Measurements from ENCODE around the gene SGK1. TPM values are rescaled to one million over a fixed set of nuclear protein-coding genes. Genes with fewer than 3 reads are reported as not detected.

The SGK1 gene
- total and polyA plus RNA-seq, 10 of the 15 experiments (the other 5 are each of a cell fraction or from before 2014, with no cell fraction given) = 0.62 to 5.1 (median 2.9) TPM

- BruUV-seq (replicated peaks) = no TSS peak
- H3K79me2 ChIP-seq (ENCODE audit: control insufficient read depth, insufficient read depth, low read length) = no peaks in the 10 kb centered on the region
- DNase-seq (ENCODE audit: low read depth, low spot score) = no peak
- ATAC-seq = no peak
- intact Hi-C loops (cut with micrococcal nuclease; ENCODE audit: unreplicated experiment) (no loop called here), in situ Hi-C loops (cut with MboI) (no loop called here)
- no peaks in the 10 kb centered on the region for H3K9me3 ChIP-seq (replicated peaks; ENCODE audit: control insufficient read depth, insufficient read depth, low read length)
- ChIA-PET POLR2A (interaction anchor here (0.6 to 0.7 kb wide), 3 partner anchors 19 to 99 kb away, joined by 3 to 5 read pairs (median 3); no protein-coding TSS in a partner anchor), RAD21 (ENCODE audit: unreplicated experiment) (interaction anchor here (0.7 kb wide), 1 partner anchor 236 kb away, joined by 3 read pairs; no protein-coding TSS in a partner anchor), SMC1A (ENCODE audit: uncharacterized antibody, unreplicated experiment) (interaction anchor here (0.6 to 1.3 kb wide), 3 partner anchors 11 to 1125 kb away, joined by 3 to 5 read pairs (median 3); no protein-coding TSS in a partner anchor), CTCF (interaction anchor here (1.1 kb wide), 1 partner anchor 152 kb away, joined by 3 read pairs; no protein-coding TSS in a partner anchor)
- no peak for FAIRE-seq
- H3K4me1 ChIP-seq (ENCODE audit: control insufficient read depth, insufficient read depth, low read length) = no peaks in the 10 kb centered on the region
- 68% methylated on average over 3 of the region's 3 CpGs for WGBS (ENCODE audit: insufficient coverage, insufficient replicate concordance, low lambda C conversion rate, missing lambda C conversion rate)
- no peaks in the 10 kb centered on the region for H3K27me3 ChIP-seq (replicated peaks in 1 of 2; ENCODE audit: control insufficient read depth in 2 of 2, insufficient read depth in 2 of 2, low read length in 1 of 2)
- no peak overlapping the region for H3K4me3 ChIP-seq
- H2AFZ ChIP-seq (ENCODE audit: control insufficient read depth, low read depth, low read length) = no peak overlapping the region
- no peak overlapping the region for H3K4me2 ChIP-seq (ENCODE audit: control insufficient read depth, insufficient read depth)
- TF ChIP-seq RAD51 (IDR thresholded peaks at IDR 0.05) (no peak), RFX5 (IDR thresholded peaks at IDR 0.05; ENCODE audit: low read depth, low read length) (no peak), USF2 (IDR thresholded peaks at IDR 0.05; ENCODE audit: borderline replicate concordance, low read depth, low read length) (no peak), KDM1A (IDR thresholded peaks at IDR 0.05; ENCODE audit: borderline replicate concordance) (no peak), MEF2B (IDR thresholded peaks at IDR 0.05; ENCODE audit: partially characterized antibody, poor library complexity, severe bottlenecking) (no peak), TAF1 (IDR thresholded peaks at IDR 0.05; ENCODE audit: borderline replicate concordance, low read depth, low read length) (no peak), EGR1 (IDR thresholded peaks at IDR 0.05; ENCODE audit: borderline replicate concordance in 1 of 2, low read depth in 2 of 2, low read length in 2 of 2) (no peak), PAX8 (IDR thresholded peaks at IDR 0.05) (no peak), KAT2A (conservative IDR thresholded peaks at IDR 0.05; ENCODE audit: control insufficient read depth, low read depth, low read length) (no peak), JUND (IDR thresholded peaks at IDR 0.05; ENCODE audit: low read depth, low read length) (no peak), PBX3 (IDR thresholded peaks at IDR 0.05; ENCODE audit: insufficient replicate concordance, low read depth, low read length) (no peak)
- no peak overlapping the region for H3K9ac ChIP-seq (ENCODE audit: control insufficient read depth, insufficient read depth, low read length)
- no peak overlapping the region for H3K27ac ChIP-seq (ENCODE audit: control insufficient read depth, insufficient read depth)
- H4K20me1 ChIP-seq (ENCODE audit: control insufficient read depth, insufficient read depth) = no peaks in the 10 kb centered on the region
- no peaks in the 10 kb centered on the region for H3K36me3 ChIP-seq (ENCODE audit: control insufficient read depth in 2 of 2, insufficient read depth in 2 of 2, low read length in 1 of 2)
These were observed 18.7 kb downstream of the SGK1 start for GRCh38 chr6:134299236-134299635.
